Trophoblast cell (in vitro differentiated cells and primary cell): ENCODE data around the gene CYGB.

Experiments used
- DNase-seq, 2 donors: peaks; one replicate each; pipeline ENCODE4 v3.0.0-alpha.2; 2016
- H2AFZ ChIP-seq: 2 replicates; pipeline ENCODE4 v1.6.1; 2013; ENCODE audit warnings: low read length, moderate library complexity, mild to moderate bottlenecking; ENCODE audit not compliant: insufficient read depth, poor library complexity
- H2AK5ac ChIP-seq: 2 replicates; pipeline ENCODE4 v1.6.1; 2013; ENCODE audit warnings: mild to moderate bottlenecking, low read length
- H2BK120ac ChIP-seq: 2 replicates; pipeline ENCODE4 v1.6.1; 2013; ENCODE audit warnings: low read length, mild to moderate bottlenecking, moderate library complexity; ENCODE audit not compliant: insufficient read depth, poor library complexity
- H2BK12ac ChIP-seq: 2 replicates; pipeline ENCODE4 v1.6.1; 2013; ENCODE audit warnings: mild to moderate bottlenecking, low read length, moderate library complexity
- H2BK5ac ChIP-seq: 2 replicates; pipeline ENCODE4 v1.6.1; 2013; ENCODE audit warnings: low read length, low read depth, moderate library complexity, mild to moderate bottlenecking; ENCODE audit not compliant: poor library complexity
- H3K14ac ChIP-seq: 2 replicates; pipeline ENCODE4 v1.6.1; 2013; ENCODE audit warnings: mild to moderate bottlenecking, low read length
- H3K18ac ChIP-seq: 2 replicates; pipeline ENCODE4 v1.6.1; 2013; ENCODE audit warnings: mild to moderate bottlenecking, low read length
- H3K23ac ChIP-seq: 2 replicates; pipeline ENCODE4 v1.6.1; 2013; ENCODE audit warnings: low read length
- H3K27ac ChIP-seq: 2 replicates; pipeline ENCODE4 v1.5.1; 2013; ENCODE audit warnings: low read depth, mild to moderate bottlenecking, inconsistent platforms, low read length, moderate library complexity
- H3K27me3 ChIP-seq: 2 replicates; pipeline ENCODE4 v1.6.1; 2013; ENCODE audit warnings: inconsistent platforms, mild to moderate bottlenecking, low read length, moderate library complexity; ENCODE audit not compliant: insufficient read depth
- H3K36me3 ChIP-seq, 2 experiments: 1 replicate in 1 of 2; 2 replicates in 1 of 2; pipeline ENCODE4 v1.6.1; 2013; ENCODE audit warnings: low read length in 2 of 2, mild to moderate bottlenecking in 2 of 2, moderate library complexity in 1 of 2; ENCODE audit not compliant: insufficient read depth in 2 of 2, control insufficient read depth in 1 of 2
- H3K4ac ChIP-seq: 2 replicates; pipeline ENCODE4 v1.6.1; 2013; ENCODE audit warnings: low read depth, mild to moderate bottlenecking, low read length, moderate library complexity
- H3K4me1 ChIP-seq, 2 experiments: 1 replicate in 1 of 2; 2 replicates in 1 of 2; pipeline ENCODE4 v1.6.1; 2013; ENCODE audit warnings: low read length in 2 of 2, mild to moderate bottlenecking in 2 of 2, moderate library complexity in 1 of 2; ENCODE audit not compliant: insufficient read depth in 2 of 2, control insufficient read depth in 1 of 2
- H3K4me2 ChIP-seq: 2 replicates; pipeline ENCODE4 v1.6.1; 2013; ENCODE audit warnings: inconsistent platforms, mild to moderate bottlenecking, low read length, moderate library complexity
- H3K4me3 ChIP-seq: 2 replicates; pipeline ENCODE4 v1.5.1; 2013; ENCODE audit warnings: mild to moderate bottlenecking, low read depth, low read length, inconsistent platforms
- H3K79me1 ChIP-seq: one replicate; pipeline ENCODE4 v1.6.1; 2013; ENCODE audit warnings: low read length
- H3K79me2 ChIP-seq: 2 replicates; pipeline ENCODE4 v1.6.1; 2013; ENCODE audit warnings: low read length, mild to moderate bottlenecking; ENCODE audit not compliant: control insufficient read depth, insufficient read depth, poor library complexity
- H3K9ac ChIP-seq: 2 replicates; pipeline ENCODE4 v1.6.1; 2013; ENCODE audit warnings: mild to moderate bottlenecking, low read length
- H3K9me3 ChIP-seq: 2 replicates; pipeline ENCODE4 v1.6.1; 2013; ENCODE audit warnings: low read depth, mild to moderate bottlenecking, control low read depth, inconsistent platforms, low read length; ENCODE audit not compliant: insufficient read depth
- H4K12ac ChIP-seq: 2 replicates; pipeline ENCODE4 v1.6.1; 2013; ENCODE audit warnings: low read depth, mild to moderate bottlenecking, low read length, moderate library complexity
- H4K8ac ChIP-seq: 2 replicates; pipeline ENCODE4 v1.6.1; 2013; ENCODE audit warnings: low read depth, mild to moderate bottlenecking, low read length, moderate library complexity
- H4K91ac ChIP-seq: one replicate; pipeline ENCODE4 v1.6.1; 2013; ENCODE audit warnings: low read depth, mild to moderate bottlenecking, low read length, moderate library complexity
- WGBS: extraction: QIAGEN DNeasy Blood & Tissue Kit; methylation state at CpG from one replicate; pipeline ENCODE4 v1.1.7; 2013; ENCODE audit warnings: missing lambda C conversion rate; ENCODE audit not compliant: insufficient read length, insufficient coverage; ENCODE audit errors: extremely low coverage; 5-methylcytosine and 5-hydroxymethylcytosine counted together

The CYGB gene

DNA sequence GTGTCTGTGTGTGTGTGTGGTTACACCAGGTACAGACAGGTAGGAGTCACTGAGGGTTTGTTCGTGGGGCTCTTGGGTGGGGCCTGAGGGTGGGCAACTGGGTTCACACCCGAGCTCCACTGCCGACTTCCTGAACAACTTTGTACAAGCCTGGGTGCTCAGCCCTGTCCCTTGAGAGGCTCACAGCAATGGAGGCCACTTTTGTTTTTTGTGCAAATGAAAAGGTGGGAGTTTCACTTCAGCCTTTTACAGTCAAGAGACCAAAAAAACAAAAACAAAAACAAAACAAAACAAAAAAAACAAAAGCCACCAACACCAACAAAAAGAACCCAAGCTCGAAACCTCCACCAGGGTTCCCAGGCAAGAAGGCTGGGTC, 38.6 kb downstream of the CYGB start:
- Histone ChIP-seq H3K4me1 (peaks cover 23 to 34% of the 10 kb centered on the region in 2 experiments), H3K9ac (no peak overlapping the region), H2BK12ac (no peak overlapping the region), H3K14ac (no peak overlapping the region), H2AK5ac (no peak overlapping the region), H3K23ac (no peak overlapping the region), H4K12ac (no peak overlapping the region), H3K4me3 (no peak overlapping the region), H3K27ac (no peak overlapping the region), H2BK120ac (no peak overlapping the region), H3K79me2 (no peaks in the 10 kb centered on the region), H2AFZ (no peak overlapping the region), H4K8ac (no peak overlapping the region), H4K91ac (no peak overlapping the region), H3K79me1 (peaks cover 5% of the 10 kb centered on the region), H3K4ac (no peak overlapping the region), H3K18ac (no peak overlapping the region), H3K9me3 (peaks cover 4% of the 10 kb centered on the region), H3K36me3 (no peaks in the 10 kb centered on the region), H2BK5ac (no peak overlapping the region), H3K4me2 (no peak overlapping the region), H3K27me3 (no peaks in the 10 kb centered on the region)
- no peak for DNase-seq
- WGBS = no CpG with 5 or more reads among the region's 4 CpGs

DNA sequence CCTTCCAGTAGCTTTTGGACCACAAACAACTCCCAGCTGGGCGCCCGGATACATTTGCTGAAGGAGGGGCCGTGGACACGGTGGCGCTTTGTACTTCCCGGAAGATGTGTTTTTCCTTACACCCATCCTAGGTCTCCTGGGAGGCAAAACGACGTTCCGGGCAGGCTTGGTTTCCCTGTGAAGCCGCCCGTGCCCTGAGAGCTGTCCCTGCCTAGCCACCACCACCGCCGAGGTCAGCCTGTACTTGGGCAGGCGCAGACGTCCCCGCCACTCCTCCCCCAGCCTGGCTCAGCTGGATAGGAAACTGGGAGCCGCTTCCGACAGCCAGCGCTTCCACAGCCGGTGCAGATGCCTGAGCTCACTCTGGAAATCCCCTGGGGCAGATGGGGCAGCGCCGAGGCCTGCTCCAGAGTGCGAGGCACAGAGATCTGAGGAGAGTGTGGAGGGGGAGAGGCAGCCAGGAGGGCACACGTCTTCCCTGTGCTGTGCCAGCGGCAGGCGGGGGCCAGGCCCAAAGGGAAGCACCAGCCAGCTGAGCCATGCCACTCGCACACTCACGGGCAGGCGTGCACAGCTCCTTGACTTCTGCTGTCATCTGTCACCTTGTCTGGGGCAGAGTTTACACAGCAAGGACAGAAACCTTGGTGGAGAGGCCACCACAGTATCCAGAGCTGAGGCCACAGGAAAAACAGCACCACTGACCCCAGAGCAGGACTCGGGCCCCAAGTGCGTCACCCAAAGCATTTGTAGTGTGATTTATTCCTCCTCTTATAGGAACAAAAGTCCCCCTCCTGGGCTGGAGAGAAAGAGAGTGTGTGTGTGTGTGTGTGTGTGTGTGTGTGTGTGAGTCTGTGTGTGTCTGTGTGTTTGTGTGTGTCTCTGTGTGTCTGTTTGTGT, 39.3 kb downstream of the CYGB start:
- WGBS = no CpG with 5 or more reads among the region's 31 CpGs

DNA sequence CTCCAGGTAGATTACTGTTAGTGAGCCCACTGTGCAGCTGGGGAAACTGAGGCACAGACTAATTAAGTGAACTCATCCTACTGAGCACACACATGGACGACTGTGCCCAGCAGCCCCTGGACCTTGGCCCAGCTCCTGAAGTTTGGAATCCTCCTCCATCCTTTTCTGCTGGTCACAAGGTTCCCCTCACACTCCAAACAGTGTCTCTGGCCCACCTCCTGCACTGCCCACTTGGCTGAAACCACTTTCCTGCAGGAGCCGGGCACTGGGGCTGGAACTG, 39.9 kb downstream of the CYGB start:
- no peak for DNase-seq
- Histone ChIP-seq H3K27me3 (no peaks in the 10 kb centered on the region), H4K12ac (no peak overlapping the region), H3K9me3 (peaks cover 4% of the 10 kb centered on the region), H3K4me1 (peaks cover 23 to 37% of the 10 kb centered on the region in 2 experiments), H2BK120ac (no peak overlapping the region), H3K79me1 (peaks cover 5% of the 10 kb centered on the region), H3K9ac (no peak overlapping the region), H2AFZ (no peak overlapping the region), H2BK5ac (no peak overlapping the region), H4K91ac (no peak overlapping the region), H3K36me3 (no peaks in the 10 kb centered on the region), H3K4me3 (peak overlapping the region; percentile 12), H3K23ac (no peak overlapping the region), H2AK5ac (no peak overlapping the region), H3K79me2 (no peaks in the 10 kb centered on the region), H2BK12ac (no peak overlapping the region), H3K18ac (no peak overlapping the region), H4K8ac (no peak overlapping the region), H3K4ac (no peak overlapping the region), H3K27ac (no peak overlapping the region), H3K14ac (no peak overlapping the region), H3K4me2 (no peak overlapping the region)
- WGBS = no CpG with 5 or more reads among the region's 2 CpGs

More for the DNA sequence above, 39.3 kb downstream of the CYGB start:
- Histone ChIP-seq H3K79me1 (peaks cover 5% of the 10 kb centered on the region), H3K4me2 (no peak overlapping the region), H3K18ac (no peak overlapping the region), H3K14ac (no peak overlapping the region), H3K4me1 (peaks cover 23 to 36% of the 10 kb centered on the region in 2 experiments), H3K36me3 (no peaks in the 10 kb centered on the region), H2AK5ac (no peak overlapping the region), H2BK12ac (no peak overlapping the region), H4K91ac (no peak overlapping the region), H2BK120ac (no peak overlapping the region), H2AFZ (no peak overlapping the region), H4K12ac (no peak overlapping the region), H3K4ac (no peak overlapping the region), H3K79me2 (no peaks in the 10 kb centered on the region), H4K8ac (no peak overlapping the region), H3K27me3 (no peaks in the 10 kb centered on the region), H2BK5ac (no peak overlapping the region), H3K4me3 (no peak overlapping the region), H3K23ac (no peak overlapping the region), H3K9me3 (peaks cover 4% of the 10 kb centered on the region), H3K9ac (no peak overlapping the region), H3K27ac (peak overlapping the region; percentile 2)
- peak; percentile 52 to 72 for DNase-seq

DNA sequence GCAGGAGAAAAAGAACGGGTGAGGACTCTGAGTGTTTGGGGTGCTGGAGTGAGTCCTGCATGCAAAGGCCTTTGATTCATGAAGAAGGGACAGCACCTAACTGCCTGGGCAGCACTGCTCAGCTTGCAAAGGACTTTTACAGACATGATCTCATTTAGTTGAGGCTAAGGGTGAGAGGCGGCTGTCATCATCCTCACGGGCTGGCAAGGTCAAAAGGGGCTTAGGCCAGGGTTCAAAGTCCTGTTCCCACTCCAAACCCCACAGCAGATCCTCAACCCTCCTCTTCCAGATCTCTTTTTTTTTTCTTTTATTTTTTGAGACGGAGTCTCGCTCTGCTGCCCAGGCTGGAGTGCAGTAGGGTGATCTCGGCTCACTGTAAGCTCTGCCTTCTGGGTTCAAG, 41.0 kb downstream of the CYGB start:
- H3K27me3 ChIP-seq = no peaks in the 10 kb centered on the region
- no CpG with 5 or more reads among the region's 6 CpGs for WGBS
- H2BK120ac ChIP-seq = no peak overlapping the region
- peaks cover 4% of the 10 kb centered on the region for H3K9me3 ChIP-seq
- H3K79me2 ChIP-seq = no peaks in the 10 kb centered on the region
- H3K36me3 ChIP-seq = no peaks in the 10 kb centered on the region
- H3K27ac ChIP-seq = no peak overlapping the region
- H4K12ac ChIP-seq = no peak overlapping the region
- no peak overlapping the region for H3K4ac ChIP-seq
- no peak overlapping the region for H2AFZ ChIP-seq
- H3K18ac ChIP-seq = no peak overlapping the region
- no peak overlapping the region for H2BK5ac ChIP-seq
- H4K91ac ChIP-seq = no peak overlapping the region
- peaks cover 23 to 34% of the 10 kb centered on the region in 2 experiments for H3K4me1 ChIP-seq
- H2AK5ac ChIP-seq = no peak overlapping the region
- peaks cover 3% of the 10 kb centered on the region for H3K79me1 ChIP-seq
- H3K23ac ChIP-seq = no peak overlapping the region
- no peak overlapping the region for H4K8ac ChIP-seq
- H3K14ac ChIP-seq = no peak overlapping the region
- no peak for DNase-seq
- no peak overlapping the region for H3K4me3 ChIP-seq
- no peak overlapping the region for H3K9ac ChIP-seq
- no peak overlapping the region for H3K4me2 ChIP-seq
- H2BK12ac ChIP-seq = no peak overlapping the region
